ENCODE data around the gene GABRR2. TPM values are rescaled to one million over a fixed set of nuclear protein-coding genes. Genes with fewer than 3 reads are reported as not detected.

GABRR2 gene
- total RNA-seq, 1 donor from 2014 or later, result 1.4 TPM

GRCh38 chr6:89302936-89303335 lies 12.2 kb downstream of the GABRR2 start:
- no peak for DNase-seq
- Histone ChIP-seq H3K4me1 (peaks cover 10% of the 10 kb centered on the region), H3K9me3 (no peaks in the 10 kb centered on the region), H3K4me3 (no peak overlapping the region), H3K27ac (no peak overlapping the region), H3K27me3 (no peaks in the 10 kb centered on the region), H3K36me3 (no peaks in the 10 kb centered on the region)
- TF ChIP-seq CTCF (IDR thresholded peaks at IDR 0.05), result no peak
- ATAC-seq, result no peak
- intact Hi-C loops (cut with DNase I), result no loop called here

- no peak for DNase-seq
- no peak for ATAC-seq
- Histone ChIP-seq H3K27ac (no peak overlapping the region), H3K27me3 (no peaks in the 10 kb centered on the region), H3K4me1 (peaks cover 15% of the 10 kb centered on the region), H3K36me3 (no peaks in the 10 kb centered on the region), H3K9me3 (no peaks in the 10 kb centered on the region), H3K4me3 (no peak overlapping the region)
- TF ChIP-seq CTCF (IDR thresholded peaks at IDR 0.05), result no peak
- intact Hi-C loops (cut with DNase I), result no loop called here
These were observed 12.8 kb downstream of the GABRR2 start for GRCh38 chr6:89302195-89302770.

GRCh38 chr6:89301586-89302194 lies 13.4 kb downstream of the GABRR2 start:
- no peaks in the 10 kb centered on the region for H3K9me3 ChIP-seq
- H3K4me3 ChIP-seq, result no peak overlapping the region
- TF ChIP-seq CTCF (IDR thresholded peaks at IDR 0.05), result no peak
- H3K36me3 ChIP-seq, result no peaks in the 10 kb centered on the region
- H3K4me1 ChIP-seq, result peaks cover 15% of the 10 kb centered on the region
- intact Hi-C loops (cut with DNase I), result no loop called here
- H3K27ac ChIP-seq, result no peak overlapping the region
- ATAC-seq, result no peak
- H3K27me3 ChIP-seq, result no peaks in the 10 kb centered on the region
- DNase-seq, result no peak

DNA sequence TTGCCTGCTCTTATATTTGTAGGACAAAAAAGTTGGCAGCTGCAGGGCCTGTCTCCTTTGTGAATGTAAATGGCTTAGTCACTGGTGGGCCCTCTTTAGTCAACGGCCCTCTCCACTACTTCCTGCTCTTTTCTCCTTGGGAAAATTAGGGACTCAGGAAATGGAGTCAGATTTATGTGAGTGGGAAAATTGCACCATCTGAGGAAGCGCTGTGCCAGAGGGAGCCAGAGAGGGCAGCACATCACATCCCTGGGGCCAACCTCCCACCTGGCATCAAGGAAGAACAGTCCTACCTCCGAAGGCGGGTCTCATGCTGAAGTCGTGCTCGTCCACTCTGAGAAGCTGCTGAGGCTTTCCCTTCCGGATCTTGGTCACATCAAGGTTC lies 15.6 kb downstream of the GABRR2 start:
- no peaks in the 10 kb centered on the region for H3K9me3 ChIP-seq
- no peak overlapping the region for H3K27ac ChIP-seq
- intact Hi-C loops (cut with DNase I), result no loop called here
- no peak for ATAC-seq
- no peak for TF ChIP-seq CTCF (IDR thresholded peaks at IDR 0.05)
- H3K27me3 ChIP-seq, result no peaks in the 10 kb centered on the region
- H3K36me3 ChIP-seq, result no peaks in the 10 kb centered on the region
- no peak overlapping the region for H3K4me3 ChIP-seq
- H3K4me1 ChIP-seq, result peaks cover 15% of the 10 kb centered on the region
- no peak for DNase-seq

DNA sequence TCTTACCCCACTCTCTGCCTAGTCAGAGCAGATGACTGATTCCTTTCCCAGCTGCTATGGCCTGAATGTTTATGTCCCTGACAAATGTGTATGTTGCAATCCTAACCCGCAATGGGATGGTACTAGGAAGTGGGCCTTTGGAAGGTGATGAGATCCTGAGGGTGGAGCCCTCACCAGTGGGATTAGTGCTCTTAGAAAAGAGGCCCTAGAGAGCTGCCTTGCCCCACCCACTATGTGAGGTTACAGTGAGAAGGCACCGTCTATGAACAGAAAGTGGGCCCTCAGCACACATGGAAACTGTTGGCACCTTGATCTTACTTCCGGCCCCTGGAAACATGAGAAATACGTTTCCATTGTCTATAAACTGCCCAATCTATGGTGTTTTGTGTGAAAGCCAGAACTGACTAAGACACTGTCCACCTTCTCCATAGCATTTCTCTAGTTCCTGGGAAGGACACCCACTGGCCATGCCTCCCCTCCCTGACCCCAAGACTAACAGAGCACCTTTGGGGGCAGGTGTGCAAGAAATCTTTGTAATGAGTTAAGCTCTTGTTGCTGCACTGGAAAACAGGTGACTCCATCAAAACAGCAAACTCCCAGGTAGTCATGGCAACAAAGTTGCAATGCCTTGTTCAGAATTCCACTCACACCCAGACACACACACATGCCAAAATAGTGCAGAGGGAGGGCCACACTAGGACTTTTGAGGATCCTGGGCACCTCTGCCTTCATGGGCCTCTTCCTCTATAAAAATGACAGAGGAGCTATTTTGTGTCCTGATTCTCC lies 16.2 kb downstream of the GABRR2 start:
- intact Hi-C loops (cut with DNase I), result no loop called here

More for the DNA sequence above, 16.2 kb downstream of the GABRR2 start:
- Histone ChIP-seq H3K9me3 (no peaks in the 10 kb centered on the region), H3K27me3 (no peaks in the 10 kb centered on the region), H3K4me1 (peaks cover 15% of the 10 kb centered on the region), H3K4me3 (no peak overlapping the region), H3K36me3 (no peaks in the 10 kb centered on the region), H3K27ac (no peak overlapping the region)
- no peak for DNase-seq
- ATAC-seq, result peak; percentile 40
- TF ChIP-seq CTCF (IDR thresholded peaks at IDR 0.05), result no peak
